ENCODE data around the gene LGALS3BP.

GRCh38 chr17:78969865-78970264 lies 9.9 kb downstream of the LGALS3BP start:
- TF ChIP-seq POLR2AphosphoS5 (IDR thresholded peaks at IDR 0.05) (peak in 1 of 3 donors; percentile 4), CTCF (IDR thresholded peaks at IDR 0.05 in 8 of 11, conservative IDR thresholded peaks at IDR 0.05 in 3 of 11) (no peak)

All from spleen (tissue), 7 donors.